ENCODE measurements around the gene ACAD10. TPM values are rescaled to one million over a fixed set of nuclear protein-coding genes. Genes with fewer than 3 reads are reported as not detected.

ACAD10 gene
- total and polyA plus RNA-seq, 10 of the 15 experiments (the other 5 are each of a cell fraction or from before 2014, with no cell fraction given): 2.9 to 21.9 (median 17.5) TPM

GRCh38 chr12:111764120-111764821 is 78.4 kb downstream of the ACAD10 start:
- Histone ChIP-seq H3K4me1 (ENCODE audit: control insufficient read depth, insufficient read depth, low read length) (peaks cover 62% of the 10 kb centered on the region), H3K36me3 (ENCODE audit: control insufficient read depth in 2 of 2, insufficient read depth in 2 of 2, low read length in 1 of 2) (no peaks in the 10 kb centered on the region), H3K9ac (ENCODE audit: control insufficient read depth, insufficient read depth, low read length) (no peak overlapping the region), H3K27ac (ENCODE audit: control insufficient read depth, insufficient read depth) (peak overlapping the region; percentile 65), H3K27me3 (replicated peaks in 1 of 2; ENCODE audit: control insufficient read depth in 2 of 2, insufficient read depth in 2 of 2, low read length in 1 of 2) (no peaks in the 10 kb centered on the region), H2AFZ (ENCODE audit: control insufficient read depth, low read depth, low read length) (no peak overlapping the region; the same call in 1 of the 2 replicates), H3K9me3 (replicated peaks; ENCODE audit: control insufficient read depth, insufficient read depth, low read length) (no peaks in the 10 kb centered on the region; the same call in 1 of the 3 replicates), H3K79me2 (ENCODE audit: control insufficient read depth, insufficient read depth, low read length) (no peaks in the 10 kb centered on the region; the same call in 1 of the 2 replicates), H3K4me3 (no peak overlapping the region), H3K4me2 (ENCODE audit: control insufficient read depth, insufficient read depth) (peak overlapping the region; percentile 82), H4K20me1 (ENCODE audit: control insufficient read depth, insufficient read depth) (no peaks in the 10 kb centered on the region)
- ChIA-PET CTCF (interaction anchor here (0.6 to 3.1 kb wide), 10 partner anchors 10 to 312 kb away, joined by 3 to 25 read pairs (median 4); no protein-coding TSS in a partner anchor), SMC1A (ENCODE audit: uncharacterized antibody, unreplicated experiment) (interaction anchor here (0.7 to 3.5 kb wide), 8 partner anchors 9 to 171 kb away, joined by 3 to 40 read pairs (median 4); no protein-coding TSS in a partner anchor), POLR2A (interaction anchor here (0.6 to 7.4 kb wide), 7 partner anchors 12 to 389 kb away, joined by 3 to 46 read pairs (median 4); partner anchors contain the start of genes ACAD10 and BRAP), RAD21 (ENCODE audit: unreplicated experiment) (interaction anchor here (0.7 to 3.1 kb wide), 7 partner anchors 10 to 315 kb away, joined by 3 to 25 read pairs (median 4); no protein-coding TSS in a partner anchor)
- DNase-seq (ENCODE audit: low read depth, low spot score) (peak; percentile 77), ATAC-seq (peak; percentile 66), FAIRE-seq (peak; percentile 35)
- in situ Hi-C loops (cut with MboI) (no loop called here), intact Hi-C loops (cut with micrococcal nuclease; ENCODE audit: unreplicated experiment) (no loop called here)
- 0% methylated on average over 6 of the region's 6 CpGs for WGBS (ENCODE audit: insufficient coverage, insufficient replicate concordance, low lambda C conversion rate, missing lambda C conversion rate)
- no TSS peak for BruUV-seq (replicated peaks)
- TF ChIP-seq JUND (IDR thresholded peaks at IDR 0.05; ENCODE audit: low read depth, low read length) (no peak), TBL1XR1 (IDR thresholded peaks at IDR 0.05; ENCODE audit: low read depth, low read length) (no peak), NFYA (IDR thresholded peaks at IDR 0.05; ENCODE audit: borderline replicate concordance, low read depth, low read length) (no peak), SIX5 (IDR thresholded peaks at IDR 0.05; ENCODE audit: low read depth, low read length, severe bottlenecking) (no peak), RELB (IDR thresholded peaks at IDR 0.05; ENCODE audit: low read depth) (0 out of 2 replicates have a peak, but pooled peaks have one; percentile 25), ATF2 (IDR thresholded peaks at IDR 0.05; ENCODE audit: low read length) (peak; percentile 36; the same call in 1 of the 2 replicates), HDAC6 (IDR thresholded peaks at IDR 0.05; ENCODE audit: unreplicated experiment) (no peak), ZBTB4 (CRISPR knock-in tag; IDR thresholded peaks at IDR 0.05) (no peak), PAX5 (IDR thresholded peaks at IDR 0.05; ENCODE audit: borderline replicate concordance, low read depth, low read length) (peak; percentile 53; the same call in 1 of the 2 replicates), ATF7 (IDR thresholded peaks at IDR 0.05; ENCODE audit: low read depth) (peak; percentile 66), RB1 (IDR thresholded peaks at IDR 0.05; ENCODE audit: borderline replicate concordance) (no peak), ZNF622 (IDR thresholded peaks at IDR 0.05) (no peak), TARDBP (IDR thresholded peaks at IDR 0.05; ENCODE audit: borderline replicate concordance) (no peak), CREB1 (IDR thresholded peaks at IDR 0.05; ENCODE audit: low read depth) (0 out of 2 replicates have a peak, but pooled peaks have one; percentile 10), ETV6 (conservative IDR thresholded peaks at IDR 0.05 in 1 of 2, IDR thresholded peaks at IDR 0.05 in 1 of 2; ENCODE audit: borderline replicate concordance in 1 of 2, low read depth in 1 of 2) (peak in 1 of 2 experiments; percentile 49; a peak in 1 of 4 replicates), ZNF384 (IDR thresholded peaks at IDR 0.05; ENCODE audit: borderline replicate concordance, low read depth, low read length) (peak; percentile 73), SUPT20H (IDR thresholded peaks at IDR 0.05; ENCODE audit: borderline replicate concordance, control insufficient read depth, low read depth, low read length) (no peak)
